Stimulated activated naive CD4-positive, alpha-beta T cell (primary cell): ENCODE results near the gene PCED1B.

Source experiments
- DNase-seq, 6 experiments: peaks; one replicate each; lab custom pipeline; 2025; lab: John Stamatoyannopoulos, UW

The PCED1B gene

GRCh38 chr12:47206450-47207339, 127.3 kb downstream of the PCED1B start:
- no peak for DNase-seq

- DNase-seq = peak in 5 of 6 experiments; percentile 17 to 54 (median 35)
Measured at GRCh38 chr12:47207340-47207717, 127.9 kb downstream of the PCED1B start.

GRCh38 chr12:47207829-47208248, 128.4 kb downstream of the PCED1B start:
- DNase-seq = peak in 3 of 6 experiments; percentile 37 to 53 (median 45)

- DNase-seq = no peak
Measured at GRCh38 chr12:47209014-47209413, 129.6 kb downstream of the PCED1B start.

- DNase-seq = no peak
Measured at GRCh38 chr12:47210776-47211175, 131.4 kb downstream of the PCED1B start.

GRCh38 chr12:47212701-47213039, 133.2 kb downstream of the PCED1B start:
- no peak for DNase-seq

- DNase-seq = no peak
Measured at GRCh38 chr12:47213396-47213795, 134.0 kb downstream of the PCED1B start.

GRCh38 chr12:47214001-47214619, 134.7 kb downstream of the PCED1B start:
- no peak for DNase-seq

GRCh38 chr12:47214771-47215170, 135.3 kb downstream of the PCED1B start:
- peak in 1 of 6 experiments; percentile 19 for DNase-seq

- peak; percentile 5 to 78 (median 65) for DNase-seq
Measured at GRCh38 chr12:47216150-47216677, 136.8 kb downstream of the PCED1B start.

- DNase-seq = peak in 1 of 6 experiments; percentile 9
Measured at GRCh38 chr12:47217595-47217869, 138.1 kb downstream of the PCED1B start.

GRCh38 chr12:47218191-47218654, 138.8 kb downstream of the PCED1B start:
- DNase-seq = peak in 4 of 6 experiments; percentile 6 to 33 (median 13)

- no peak for DNase-seq
Measured at GRCh38 chr12:47219243-47219642, 139.8 kb downstream of the PCED1B start.

- no peak for DNase-seq
Measured at GRCh38 chr12:47221256-47222023, 142.0 kb downstream of the PCED1B start.

GRCh38 chr12:47222520-47223030, 143.2 kb downstream of the PCED1B start:
- no peak for DNase-seq

GRCh38 chr12:47223031-47223847, 143.8 kb downstream of the PCED1B start:
- no peak for DNase-seq

- no peak for DNase-seq
Measured at GRCh38 chr12:47223848-47224213, 144.4 kb downstream of the PCED1B start.

- no peak for DNase-seq
Measured at GRCh38 chr12:47224563-47225133, 145.2 kb downstream of the PCED1B start.

- DNase-seq = no peak
Measured at GRCh38 chr12:47225356-47225755, 145.9 kb downstream of the PCED1B start.

- DNase-seq = no peak
Measured at GRCh38 chr12:47226199-47226598, 146.8 kb downstream of the PCED1B start.

- DNase-seq = no peak
Measured at GRCh38 chr12:47228802-47229201, 149.4 kb downstream of the PCED1B start.
